Testis (tissue), 3 donors: ENCODE results near the gene SPRR2E. TPM values are rescaled to one million over a fixed set of nuclear protein-coding genes. Genes with fewer than 3 reads are reported as not detected.
"Not testable (repeated sequence)": the region's sequence is repeated elsewhere in the genome, so short reads cannot be mapped to it uniquely, and the experiment has no call there.

Source experiments
- DNase-seq: peaks from one replicate; pipeline ENCODE4 v3.0.0-alpha.2; 2019
- H3K27ac ChIP-seq, 2 donors: fragments of 200-600 bp; sonication (generic); one replicate each; pipeline ENCODE4 v1.5.1; 2019
- H3K27me3 ChIP-seq: fragments of 200-600 bp; sonication (generic); one replicate; pipeline ENCODE4 v1.5.1; 2019
- H3K36me3 ChIP-seq: fragments of 200-600 bp; sonication (generic); one replicate; pipeline ENCODE4 v1.5.1; 2017; ENCODE audit warnings: low read depth; ENCODE audit errors: missing control alignments
- H3K4me1 ChIP-seq: fragments of 200-600 bp; sonication (generic); one replicate; pipeline ENCODE4 v1.5.1; 2019
- H3K4me3 ChIP-seq, 2 donors: fragments of 200-600 bp; sonication (generic); one replicate each; pipeline ENCODE4 v1.5.1; 2017 to 2019
- H3K9me3 ChIP-seq: fragments of 200-600 bp; sonication (generic); one replicate; pipeline ENCODE4 v1.5.1; 2017
- POLR2A ChIP-seq: fragments of 450-650 bp; IDR thresholded peaks from one replicate; pipeline ENCODE4 v1.6.1; 2017; ENCODE audit warnings: antibody characterized with exemption, mild to moderate bottlenecking, moderate library complexity
- WGBS, 2 donors: methylation state at CpG; one replicate each; pipeline ENCODE4 v1.1.5; 2018; 5-methylcytosine and 5-hydroxymethylcytosine counted together
- intact Hi-C: fragments of 100-400 bp; cut with DNase I; formaldehyde crosslinking; loops from one replicate; pipeline ENCODE4 v1.15.1; 2023; ENCODE audit warnings: low total_unique reads
- polyA plus RNA-seq: library from polyadenylated mRNA; stranded (reverse); fragments of 350-450 nt; fragmentation: Illumina TruSeq; extraction: RNeasy Lipid Tissue Mini Kit (QIAGEN cat#74804); gene quantifications from one replicate; pipeline ENCODE4 v1.2.3, GENCODE V29; 2014; ENCODE audit warnings: low read depth, low replicate concordance; ENCODE audit not compliant: insufficient read depth
- total RNA-seq, 2 donors: library from RNA; depleted of rRNA; stranded (reverse); fragments of >200 nt; gene quantifications; one replicate each; pipeline ENCODE4 v1.2.3, GENCODE V29; 2016
- TF ChIP-seq, protein P1 (sequence below), 3 experiments: fragments of 450-650 bp in 2 of 3; fragments of 200-600 bp in 1 of 3; sonication (generic) in 1 of 3; IDR thresholded peaks; one replicate each; pipeline ENCODE4 v1.5.1; 2016 to 2019; ENCODE audit warnings: antibody characterized with exemption in 3 of 3, mild to moderate bottlenecking in 2 of 3, moderate library complexity in 1 of 3

SPRR2E gene
- total and polyA plus RNA-seq, 3 donors from 2014 or later: 1.4 TPM; not detected in 2

GRCh38 chr1:153120945-153121344, 26.6 kb upstream of the SPRR2E start:
- Histone ChIP-seq H3K9me3 (no peaks in the 10 kb centered on the region), H3K27me3 (no peaks in the 10 kb centered on the region), H3K27ac (no peak overlapping the region), H3K4me1 (peaks cover 6% of the 10 kb centered on the region), H3K4me3 (no peak overlapping the region), H3K36me3 (no peaks in the 10 kb centered on the region)
- no peak for DNase-seq
- no peak for TF ChIP-seq POLR2A
- TF ChIP-seq, protein P1, sequence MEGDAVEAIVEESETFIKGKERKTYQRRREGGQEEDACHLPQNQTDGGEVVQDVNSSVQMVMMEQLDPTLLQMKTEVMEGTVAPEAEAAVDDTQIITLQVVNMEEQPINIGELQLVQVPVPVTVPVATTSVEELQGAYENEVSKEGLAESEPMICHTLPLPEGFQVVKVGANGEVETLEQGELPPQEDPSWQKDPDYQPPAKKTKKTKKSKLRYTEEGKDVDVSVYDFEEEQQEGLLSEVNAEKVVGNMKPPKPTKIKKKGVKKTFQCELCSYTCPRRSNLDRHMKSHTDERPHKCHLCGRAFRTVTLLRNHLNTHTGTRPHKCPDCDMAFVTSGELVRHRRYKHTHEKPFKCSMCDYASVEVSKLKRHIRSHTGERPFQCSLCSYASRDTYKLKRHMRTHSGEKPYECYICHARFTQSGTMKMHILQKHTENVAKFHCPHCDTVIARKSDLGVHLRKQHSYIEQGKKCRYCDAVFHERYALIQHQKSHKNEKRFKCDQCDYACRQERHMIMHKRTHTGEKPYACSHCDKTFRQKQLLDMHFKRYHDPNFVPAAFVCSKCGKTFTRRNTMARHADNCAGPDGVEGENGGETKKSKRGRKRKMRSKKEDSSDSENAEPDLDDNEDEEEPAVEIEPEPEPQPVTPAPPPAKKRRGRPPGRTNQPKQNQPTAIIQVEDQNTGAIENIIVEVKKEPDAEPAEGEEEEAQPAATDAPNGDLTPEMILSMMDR (IDR thresholded peaks at IDR 0.05): no peak
- intact Hi-C loops: no loop called here

DNA sequence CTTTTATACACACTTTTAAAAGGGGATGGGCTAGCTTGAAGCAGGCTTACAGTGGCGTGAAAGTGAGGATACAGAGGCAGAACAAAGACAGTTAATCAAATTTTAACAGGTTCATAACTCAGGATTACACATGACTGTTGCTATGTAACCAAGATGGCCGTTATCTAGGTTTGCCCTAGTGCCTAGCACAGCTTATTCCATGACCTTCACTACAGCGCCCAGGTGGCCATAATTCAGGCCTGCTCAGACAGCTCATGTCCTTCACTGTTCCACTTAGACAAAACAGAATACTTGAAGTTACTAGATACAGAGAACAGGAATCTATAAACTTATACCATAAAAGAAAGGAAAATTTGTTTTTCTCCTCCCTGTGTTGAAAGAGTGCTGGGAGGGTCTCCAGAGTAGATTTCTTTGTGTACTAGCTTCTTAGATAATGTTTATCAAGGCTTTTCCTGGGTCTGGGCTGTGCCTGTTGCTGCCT, 25.2 kb upstream of the SPRR2E start:
- intact Hi-C loops: no loop called here
- no peak for TF ChIP-seq POLR2A
- TF ChIP-seq, protein P1 (IDR thresholded peaks at IDR 0.05): no peak
- WGBS, 2 donors: 30 to 52% methylated on average over 3 of the region's 3 CpGs
- no peaks in the 10 kb centered on the region for H3K9me3 ChIP-seq
- DNase-seq: peak; percentile 25
- no peak overlapping the region for H3K4me3 ChIP-seq
- H3K36me3 ChIP-seq: no peaks in the 10 kb centered on the region
- peaks cover 6% of the 10 kb centered on the region for H3K4me1 ChIP-seq
- peak overlapping the region in 1 of 2 donors; percentile 48 for H3K27ac ChIP-seq
- no peaks in the 10 kb centered on the region for H3K27me3 ChIP-seq

GRCh38 chr1:153115264-153115663, 20.9 kb upstream of the SPRR2E start:
- H3K4me1 ChIP-seq, H3K36me3 ChIP-seq, H3K27me3 ChIP-seq, intact Hi-C loops, H3K4me3 ChIP-seq, DNase-seq, H3K27ac ChIP-seq, H3K9me3 ChIP-seq: not testable (repeated sequence)

- Histone ChIP-seq H3K36me3 (no peaks in the 10 kb centered on the region), H3K4me1 (no peaks in the 10 kb centered on the region), H3K9me3 (no peaks in the 10 kb centered on the region), H3K4me3 (no peak within 1 kb of the TSS), H3K27ac (no peak within 1 kb of the TSS), H3K27me3 (no peaks in the 10 kb centered on the region)
- no peak for DNase-seq
- intact Hi-C loops: no loop called here
- TF ChIP-seq, protein P1 (IDR thresholded peaks at IDR 0.05): no peak
- no peak for TF ChIP-seq POLR2A
- 88 to 95% methylated on average over 3 of the region's 3 CpGs for WGBS, 2 donors
Measured at GRCh38 chr1:153113416-153113815, 19.1 kb upstream of the SPRR2E start, which contains the start of gene SPRR2F. Gene SPRR2F, minus strand, starts transcription at chr1:153113516. Its CDS starts 783 bp downstream, at chr1:153112733.

DNA sequence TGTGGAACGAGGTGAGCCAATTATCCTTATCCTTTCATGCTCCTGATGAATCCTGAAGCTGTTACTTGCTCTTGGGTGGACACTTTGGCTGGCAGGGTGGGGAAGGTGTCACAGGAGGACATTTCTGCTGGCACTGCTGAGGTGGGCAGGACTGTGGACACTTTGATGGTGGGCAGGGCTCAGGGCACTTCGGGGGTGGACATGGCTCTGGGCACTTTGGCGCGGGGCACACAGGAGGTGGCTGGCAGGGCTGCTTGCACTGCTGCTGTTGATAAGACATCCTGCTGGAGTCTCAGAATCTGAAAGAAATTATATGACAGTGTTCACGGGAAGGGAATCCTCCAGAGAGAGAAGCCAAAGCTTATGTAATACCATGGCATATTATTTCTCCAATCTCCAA, 18.1 kb upstream of the SPRR2E start:
- H3K27me3 ChIP-seq, DNase-seq, H3K27ac ChIP-seq, H3K4me1 ChIP-seq, H3K9me3 ChIP-seq, H3K4me3 ChIP-seq, H3K36me3 ChIP-seq, intact Hi-C loops: not testable (repeated sequence)
- 71 to 76% methylated on average over 5 of the region's 5 CpGs for WGBS, 2 donors

DNA sequence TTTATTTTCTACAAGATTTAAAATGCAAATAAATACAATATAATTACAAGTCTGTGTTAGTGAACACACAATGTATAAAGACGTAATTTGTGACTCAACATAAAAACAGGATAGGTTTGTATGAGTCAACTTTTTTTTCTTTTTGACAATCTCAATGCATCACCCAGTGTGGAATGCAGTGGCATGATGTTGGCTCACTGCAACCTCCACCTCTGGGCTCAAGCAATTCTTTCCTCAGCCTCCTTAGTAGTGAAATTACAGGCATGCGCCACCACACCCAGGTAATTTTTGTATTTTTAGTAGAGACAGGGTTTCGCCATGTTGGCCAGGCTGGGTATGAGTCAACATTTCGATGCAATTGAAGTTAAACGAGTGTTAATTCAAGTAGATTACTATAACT, 5.9 kb upstream of the SPRR2E start:
- WGBS, 2 donors: 90 to 94% methylated on average over 5 of the region's 5 CpGs

More for the DNA sequence above, 5.9 kb upstream of the SPRR2E start:
- Histone ChIP-seq H3K36me3 (no peaks in the 10 kb centered on the region), H3K4me1 (no peaks in the 10 kb centered on the region), H3K27ac (no peak overlapping the region), H3K4me3 (no peak overlapping the region), H3K27me3 (no peaks in the 10 kb centered on the region), H3K9me3 (no peaks in the 10 kb centered on the region)
- DNase-seq: no peak
- TF ChIP-seq POLR2A: no peak
- TF ChIP-seq, protein P1 (IDR thresholded peaks at IDR 0.05): no peak
- intact Hi-C loops: no loop called here
